ENCODE measurements around the gene CSH2. TPM values are rescaled to one million over a fixed set of nuclear protein-coding genes. Genes with fewer than 3 reads are reported as not detected.

Gene CSH2
- total and polyA plus RNA-seq, 2 of the 8 experiments (the other 6 are each of a cell fraction or from before 2014, with no cell fraction given), result 0.43 TPM; not detected in 1

GRCh38 chr17:63845509-63845908 lies 28.0 kb downstream of the CSH2 start:
- Histone ChIP-seq H3K79me1 (ENCODE audit: low read depth, low read length) (peaks cover 6% of the 10 kb centered on the region; the same call in 1 of the 2 replicates), H3K4me3 (ENCODE audit: extremely low read depth in 1 of 4, insufficient read depth in 2 of 4, low read depth in 3 of 4, low read length in 4 of 4) (no peak overlapping the region), H2BK20ac (ENCODE audit: low read length) (no peak overlapping the region), H3K18ac (ENCODE audit: extremely low read depth, low read length) (no peak overlapping the region), H2BK12ac (ENCODE audit: low read depth, low read length) (no peak overlapping the region), H3K36me3 (ENCODE audit: control insufficient read depth in 2 of 4, insufficient read depth in 4 of 4, low read length in 3 of 4) (no peaks in the 10 kb centered on the region), H4K20me1 (replicated peaks in 1 of 2; ENCODE audit: control insufficient read depth in 1 of 2, insufficient read depth in 2 of 2, low read length in 2 of 2) (peaks cover 0 to 3% of the 10 kb centered on the region in 2 experiments), H4K5ac (ENCODE audit: insufficient read length, low read depth, low read length) (no peak overlapping the region), H3K14ac (ENCODE audit: insufficient read length) (no peak overlapping the region), H3K27ac (ENCODE audit: low read depth, low read length) (no peak overlapping the region), H3K4ac (replicated peaks; ENCODE audit: insufficient read length, low read depth, low read length) (no peak overlapping the region), H3K9ac (replicated peaks in 1 of 4; ENCODE audit: extremely low read depth in 1 of 4, low read depth in 3 of 4, low read length in 3 of 4) (no peak overlapping the region), H3K27me3 (replicated peaks in 1 of 4; ENCODE audit: control insufficient read depth in 3 of 4, extremely low read depth in 1 of 4, insufficient read depth in 3 of 4, low read length in 3 of 4) (peaks cover 0 to 29% (median 25%) of the 10 kb centered on the region in 4 experiments; a peak in 6 of 7 replicates), H4K91ac (replicated peaks; ENCODE audit: insufficient read length, low read length) (no peak overlapping the region), H3K4me2 (ENCODE audit: insufficient read depth in 1 of 2, low read depth in 2 of 2, low read length in 2 of 2) (no peak overlapping the region), H3K4me1 (replicated peaks in 1 of 4; ENCODE audit: control insufficient read depth in 3 of 4, insufficient read depth in 4 of 4, low read length in 3 of 4) (peaks cover 0 to 11% (median 8%) of the 10 kb centered on the region in 4 experiments; a peak in 6 of 7 replicates), H2BK15ac (ENCODE audit: low read length) (no peak overlapping the region), H3K79me2 (ENCODE audit: control insufficient read depth in 1 of 2, insufficient read depth in 2 of 2, low read length in 2 of 2) (peaks cover 10 to 15% of the 10 kb centered on the region in 2 experiments), H3K9me3 (ENCODE audit: insufficient read depth in 2 of 2, low read depth in 1 of 2, low read length in 1 of 2) (peaks cover 4 to 9% of the 10 kb centered on the region in 2 experiments; a peak in 3 of 4 replicates), H3K56ac (replicated peaks; ENCODE audit: insufficient read length, low read depth, low read length) (no peak overlapping the region), H2AK5ac (ENCODE audit: low read depth, low read length) (no peak overlapping the region), H2BK120ac (replicated peaks; ENCODE audit: low read depth, low read length) (no peak overlapping the region), H2BK5ac (ENCODE audit: low read depth, low read length) (no peak overlapping the region), H3K23me2 (ENCODE audit: low read depth, low read length) (peaks cover 10% of the 10 kb centered on the region), H2AFZ (ENCODE audit: low read length) (no peak overlapping the region), H4K8ac (ENCODE audit: extremely low read depth, insufficient read depth, low read length) (no peak overlapping the region), H3K23ac (ENCODE audit: insufficient read length) (no peak overlapping the region)
- ChIA-PET CTCF (ENCODE audit: partially characterized antibody) (interaction anchor here (6.9 kb wide), 1 partner anchor 13 kb away, joined by 77 read pairs; no protein-coding TSS in a partner anchor), POLR2A (ENCODE audit: partially characterized antibody) (interaction anchor here (1.0 to 27.8 kb wide), 2 partner anchors 20 to 25 kb away, joined by 3 to 593 read pairs; partner anchors contain the start of genes FTSJ3 and PSMC5)
- 5% methylated on average over 1 of the region's 1 CpG; no CpG with 5 or more reads in 1 of the 2 experiments for WGBS, 2 experiments (ENCODE audit: extremely low coverage in 1 of 2, insufficient coverage in 1 of 2, insufficient read length in 1 of 2, insufficient replicate concordance in 2 of 2, low coverage in 1 of 2, low lambda C conversion rate in 2 of 2, missing lambda C conversion rate in 1 of 2)
- no peak for TF ChIP-seq TEAD4 (IDR thresholded peaks at IDR 0.05; ENCODE audit: low read depth, low read length)
- no peak for TF ChIP-seq E2F6 (IDR thresholded peaks at IDR 0.05)
- no peak for TF ChIP-seq SIRT6 (IDR thresholded peaks at IDR 0.05; ENCODE audit: low read length)
- no peak for TF ChIP-seq CEBPB (IDR thresholded peaks at IDR 0.05; ENCODE audit: low read depth, low read length)
- no peak for TF ChIP-seq BRCA1 (IDR thresholded peaks at IDR 0.05; ENCODE audit: low read depth, low read length)
- no peak for TF ChIP-seq SP1 (IDR thresholded peaks at IDR 0.05; ENCODE audit: low read depth, low read length)
- no peak for TF ChIP-seq SP4 (IDR thresholded peaks at IDR 0.05; ENCODE audit: low read length)
- DNase-seq (ENCODE audit: low read depth in 1 of 2, low spot score in 2 of 2) (no peak), FAIRE-seq (no peak)

Measured in H1 (cell line).